HG02970 (cell line): ENCODE results near the gene PTPN21.

ENCODE experiments used
- ATAC-seq: cut with Tn5 transposase; IDR thresholded peaks from one replicate; pipeline ENCODE4 v1.9.1; 2021; ENCODE audit warnings: mild to moderate bottlenecking, moderate library complexity, moderate number of reproducible peaks; ENCODE audit not compliant: unreplicated experiment, low FRiP score

The PTPN21 gene

GRCh38 chr14:88476825-88477224 lies 78.0 kb downstream of the PTPN21 start:
- no peak for ATAC-seq

GRCh38 chr14:88476214-88476774 lies 78.5 kb downstream of the PTPN21 start:
- no peak for ATAC-seq

- no peak for ATAC-seq
These were observed 81.0 kb downstream of the PTPN21 start for GRCh38 chr14:88473791-88474190.

- no peak for ATAC-seq
These were observed 84.0 kb downstream of the PTPN21 start for GRCh38 chr14:88470542-88471440.

GRCh38 chr14:88468406-88468805 lies 86.4 kb downstream of the PTPN21 start:
- no peak for ATAC-seq

GRCh38 chr14:88463318-88463717 lies 91.5 kb downstream of the PTPN21 start:
- ATAC-seq = no peak

GRCh38 chr14:88454886-88455285 lies 99.9 kb downstream of the PTPN21 start:
- no peak for ATAC-seq

GRCh38 chr14:88452231-88452630 lies 102.6 kb downstream of the PTPN21 start:
- no peak for ATAC-seq

GRCh38 chr14:88439088-88439487 lies 115.7 kb downstream of the PTPN21 start:
- no peak for ATAC-seq

GRCh38 chr14:88437658-88438057 lies 117.1 kb downstream of the PTPN21 start:
- ATAC-seq = no peak

GRCh38 chr14:88430976-88431375 lies 123.8 kb downstream of the PTPN21 start:
- ATAC-seq = no peak

- ATAC-seq = no peak
These were observed 128.5 kb downstream of the PTPN21 start for GRCh38 chr14:88426271-88426670.

GRCh38 chr14:88424573-88424972 lies 130.2 kb downstream of the PTPN21 start:
- no peak for ATAC-seq

GRCh38 chr14:88422919-88423650 lies 131.7 kb downstream of the PTPN21 start:
- ATAC-seq = no peak

GRCh38 chr14:88422047-88422446 lies 132.8 kb downstream of the PTPN21 start:
- no peak for ATAC-seq

GRCh38 chr14:88421286-88421685 lies 133.5 kb downstream of the PTPN21 start:
- no peak for ATAC-seq

GRCh38 chr14:88420187-88420586 lies 134.6 kb downstream of the PTPN21 start:
- ATAC-seq = no peak

- ATAC-seq = no peak
These were observed 137.2 kb downstream of the PTPN21 start for GRCh38 chr14:88417594-88417993.
